Activated naive CD4-positive, alpha-beta T cell treated with anti-CD3 and anti-CD28 coated beads, Interleukin-2, amount 50 U/mL, for 72 hours (primary cell): ENCODE data around the gene OR10A6. TPM values are rescaled to one million over a fixed set of nuclear protein-coding genes. Genes with fewer than 3 reads are reported as not detected.

Experiments
- ATAC-seq, 2 donors: fragments of 150-1000 bp; cut with Tn5 transposase; 2 replicates each; pipeline ENCODE4 v1.10.0; 2021; ENCODE audit warnings: mild to moderate bottlenecking in 2 of 2, moderate library complexity in 2 of 2
- DNase-seq, 2 donors: peaks; one replicate each; pipeline ENCODE4 v3.0.0; 2021 to 2022; ENCODE audit warnings: low spot score in 2 of 2
- H3K27ac Mint-ChIP-seq, 2 donors: one replicate each; pipeline ENCODE4 v1.8.0; 2022; ENCODE audit warnings: mild to moderate bottlenecking in 2 of 2, mixed read lengths in 2 of 2
- H3K36me3 Mint-ChIP-seq, 2 donors: one replicate each; pipeline ENCODE4 v1.8.0; 2022; ENCODE audit warnings: mixed read lengths in 2 of 2
- H3K9me3 Mint-ChIP-seq, 2 donors: one replicate each; pipeline ENCODE4 v1.8.0; 2022; ENCODE audit warnings: mixed read lengths in 2 of 2
- total RNA-seq, 2 donors: library from RNA; stranded (reverse); gene quantifications; one replicate each; pipeline ENCODE4 v1.2.3, GENCODE V29; 2022

Gene OR10A6, protein sequence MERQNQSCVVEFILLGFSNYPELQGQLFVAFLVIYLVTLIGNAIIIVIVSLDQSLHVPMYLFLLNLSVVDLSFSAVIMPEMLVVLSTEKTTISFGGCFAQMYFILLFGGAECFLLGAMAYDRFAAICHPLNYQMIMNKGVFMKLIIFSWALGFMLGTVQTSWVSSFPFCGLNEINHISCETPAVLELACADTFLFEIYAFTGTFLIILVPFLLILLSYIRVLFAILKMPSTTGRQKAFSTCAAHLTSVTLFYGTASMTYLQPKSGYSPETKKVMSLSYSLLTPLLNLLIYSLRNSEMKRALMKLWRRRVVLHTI
- total RNA-seq: not detected

DNA sequence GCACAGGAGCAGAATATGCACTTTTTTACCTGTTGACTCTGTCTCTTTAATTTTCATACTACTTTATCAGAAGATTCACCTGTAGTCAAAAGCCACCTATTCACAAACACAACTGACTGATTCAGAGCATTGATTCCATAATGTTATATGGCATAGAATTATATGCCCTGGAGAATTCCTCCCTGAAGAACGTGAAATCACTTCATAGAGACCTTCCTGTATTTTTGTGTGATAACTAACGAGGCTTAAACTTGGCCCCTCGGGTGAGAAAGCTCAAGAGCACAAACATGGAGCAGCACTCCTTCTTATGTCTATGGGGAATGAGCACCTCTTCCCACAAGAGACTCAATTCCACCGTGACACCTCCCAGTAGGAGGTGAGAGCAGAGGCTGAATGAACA, at the start of gene OR10A6:
OR10A6 (minus strand) TSS at position 101 of the 400 bp plus-strand sequence. CDS start 2,606 bp downstream, outside the sequence.
- no peak for ATAC-seq
- no peak within 1 kb of the TSS for H3K27ac Mint-ChIP-seq
- no peak for DNase-seq
- no peaks in the 10 kb centered on the region for H3K9me3 Mint-ChIP-seq
- H3K36me3 Mint-ChIP-seq: no peaks in the 10 kb centered on the region

DNA sequence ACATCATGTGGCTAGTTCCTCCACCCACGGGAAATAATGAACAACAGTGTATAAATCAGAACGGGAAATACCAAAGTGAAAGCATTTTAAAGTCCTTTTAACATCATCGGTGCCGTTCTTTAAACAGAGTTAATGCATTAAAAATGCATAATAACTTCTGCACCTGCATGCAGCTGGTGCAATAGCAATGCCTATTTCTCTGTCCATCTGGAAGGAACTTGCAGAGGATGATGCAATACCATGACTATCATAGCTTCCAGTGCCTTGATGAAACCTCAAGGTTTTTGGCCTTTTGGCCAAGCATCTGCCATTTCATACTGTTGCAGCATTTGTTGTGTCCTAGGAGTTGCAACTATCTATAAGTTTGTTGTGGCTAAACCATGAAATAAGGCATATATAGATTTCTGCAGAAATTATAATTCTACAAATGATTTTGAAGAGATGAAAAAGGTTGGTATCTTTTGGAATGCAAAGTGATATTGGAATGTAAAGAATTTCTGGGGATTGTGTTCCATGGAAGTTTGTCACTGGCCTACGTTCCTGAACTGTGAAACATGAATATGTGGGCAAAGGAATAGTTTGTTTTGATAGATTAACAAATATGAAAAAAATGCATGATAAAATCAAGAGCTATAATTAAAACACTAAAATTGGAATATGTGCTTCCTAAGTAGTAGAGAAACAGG, 46.3 kb upstream of the OR10A6 start:
- DNase-seq (no peak), ATAC-seq (no peak)
- H3K9me3 Mint-ChIP-seq: no peaks in the 10 kb centered on the region
- H3K27ac Mint-ChIP-seq: no peak overlapping the region
- H3K36me3 Mint-ChIP-seq: no peaks in the 10 kb centered on the region

DNA sequence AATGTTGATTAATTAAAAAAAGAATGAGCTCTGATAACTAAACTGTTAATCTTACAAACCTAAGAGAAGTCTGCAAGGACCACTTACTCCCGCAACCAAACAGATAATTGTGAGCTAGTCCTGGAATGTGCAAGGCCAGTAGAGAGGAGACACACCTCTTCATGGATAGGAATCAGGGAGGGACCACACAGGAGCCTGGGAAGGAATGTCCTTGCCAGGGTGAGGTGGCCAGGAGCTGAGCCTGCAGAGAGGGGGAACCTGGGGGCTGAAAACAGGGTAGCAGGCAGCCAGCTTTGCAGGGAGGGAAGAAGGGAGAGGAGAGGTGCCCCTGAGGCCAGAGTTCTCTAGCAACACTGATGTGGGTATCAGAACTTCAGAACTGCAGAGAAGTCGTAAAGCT, 43.6 kb upstream of the OR10A6 start:
- no peaks in the 10 kb centered on the region for H3K36me3 Mint-ChIP-seq
- H3K27ac Mint-ChIP-seq: no peak overlapping the region
- DNase-seq (no peak), ATAC-seq (no peak)
- H3K9me3 Mint-ChIP-seq: no peaks in the 10 kb centered on the region

DNA sequence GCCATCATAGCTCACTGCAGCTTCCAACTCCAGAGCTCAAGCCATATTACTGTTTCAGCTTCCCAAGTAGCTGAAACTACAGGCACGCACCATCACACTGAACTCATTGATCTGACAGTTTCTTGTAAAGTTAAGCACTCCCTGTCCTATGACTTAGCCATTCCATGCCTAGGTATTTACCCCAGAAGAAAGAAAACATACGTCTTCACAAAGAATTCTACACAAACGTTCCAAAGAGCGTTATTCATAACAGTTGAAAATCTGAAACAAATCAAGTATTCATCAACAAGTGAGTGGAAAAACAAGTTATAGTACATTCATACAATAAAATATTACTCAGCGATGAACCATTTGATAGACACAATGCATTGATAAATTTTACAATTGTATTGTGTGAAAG, 41.9 kb upstream of the OR10A6 start:
- Mint-ChIP-seq H3K36me3 (no peaks in the 10 kb centered on the region), H3K9me3 (no peaks in the 10 kb centered on the region), H3K27ac (no peak overlapping the region)
- ATAC-seq (no peak), DNase-seq (no peak)

DNA sequence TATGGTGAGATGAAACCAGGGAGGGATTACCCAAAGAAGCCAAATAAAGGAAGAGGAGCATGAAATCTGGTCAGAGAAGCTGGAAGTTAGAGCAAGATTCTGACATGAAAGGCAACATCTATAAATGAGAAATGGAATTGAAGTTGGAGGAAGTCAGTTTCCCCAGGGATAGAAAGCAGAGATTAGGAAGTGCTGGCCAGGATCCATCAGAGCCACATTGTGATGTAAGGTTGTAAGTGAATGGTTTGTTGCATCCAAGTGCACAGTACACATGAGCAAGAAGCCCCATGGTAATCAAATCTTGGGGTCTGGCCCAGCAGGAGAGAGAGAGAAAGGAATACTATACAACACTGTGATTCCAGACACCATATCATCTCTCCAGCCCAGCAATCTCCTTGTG, 40.8 kb upstream of the OR10A6 start:
- H3K9me3 Mint-ChIP-seq: no peaks in the 10 kb centered on the region
- ATAC-seq (no peak), DNase-seq (no peak)
- no peak overlapping the region for H3K27ac Mint-ChIP-seq
- H3K36me3 Mint-ChIP-seq: no peaks in the 10 kb centered on the region

DNA sequence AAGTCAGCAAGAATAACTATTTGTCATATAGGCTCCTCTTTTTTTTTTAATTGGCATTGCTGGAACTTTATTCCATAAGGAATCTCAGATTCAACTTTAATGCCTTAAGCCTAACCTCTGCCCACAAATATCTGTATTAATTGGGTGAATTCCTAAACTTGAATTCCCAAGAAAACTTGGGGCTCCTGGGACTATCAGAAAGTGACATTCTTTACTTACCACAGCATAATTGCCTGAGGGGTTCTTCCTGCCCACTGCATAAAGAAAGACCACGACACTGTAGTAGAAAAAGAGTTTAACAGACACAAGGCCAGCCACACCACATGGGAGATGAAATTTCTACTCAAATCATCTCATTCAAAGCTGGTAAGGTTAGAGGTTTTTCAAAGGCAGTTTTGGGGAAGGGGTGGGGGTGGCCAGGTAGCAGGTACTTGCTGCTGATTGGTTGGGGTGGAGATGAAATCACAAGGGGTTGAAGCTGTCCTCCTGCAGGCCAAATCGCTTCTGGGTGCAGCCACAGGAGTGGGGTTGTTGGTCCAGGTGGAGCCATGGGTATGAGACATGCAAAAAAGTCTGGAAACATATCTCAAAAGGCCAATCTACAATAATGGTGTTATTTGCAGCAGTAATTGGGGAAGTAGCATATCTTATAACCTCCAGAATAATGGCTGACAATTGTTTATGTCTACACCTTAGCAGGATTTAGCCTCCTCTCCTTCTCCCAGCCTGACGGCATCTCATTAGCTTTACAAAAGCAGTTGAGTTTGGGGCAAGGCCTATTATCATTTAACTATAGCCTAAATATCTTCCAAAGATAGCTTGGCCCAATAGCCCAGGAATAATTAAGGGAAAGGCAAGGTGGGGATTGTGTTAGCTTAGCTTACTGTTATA, 38.9 kb upstream of the OR10A6 start:
- no peak for ATAC-seq

DNA sequence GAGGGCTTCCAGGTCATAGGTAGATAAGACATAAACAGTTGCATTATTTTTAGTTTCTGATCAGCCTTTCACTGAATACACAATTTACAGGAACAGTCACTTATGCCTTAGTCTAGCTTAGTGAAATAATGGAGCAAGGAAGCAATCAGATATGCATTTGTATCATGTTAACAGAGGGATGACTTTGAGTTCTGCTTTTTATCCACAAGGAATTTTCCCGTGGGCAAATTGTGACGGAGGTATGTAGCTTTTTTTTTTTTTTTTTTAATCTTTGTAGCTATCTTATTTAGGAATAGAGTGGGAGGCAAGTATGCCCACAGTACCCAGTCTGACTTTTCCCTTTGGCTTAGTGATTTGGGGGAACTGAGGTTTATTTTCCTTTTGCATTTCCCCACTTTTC, 37.6 kb upstream of the OR10A6 start:
- H3K9me3 Mint-ChIP-seq: no peaks in the 10 kb centered on the region

More for the DNA sequence above, 38.9 kb upstream of the OR10A6 start:
- Mint-ChIP-seq H3K27ac (no peak overlapping the region), H3K9me3 (no peaks in the 10 kb centered on the region), H3K36me3 (no peaks in the 10 kb centered on the region)
- no peak for DNase-seq

DNA sequence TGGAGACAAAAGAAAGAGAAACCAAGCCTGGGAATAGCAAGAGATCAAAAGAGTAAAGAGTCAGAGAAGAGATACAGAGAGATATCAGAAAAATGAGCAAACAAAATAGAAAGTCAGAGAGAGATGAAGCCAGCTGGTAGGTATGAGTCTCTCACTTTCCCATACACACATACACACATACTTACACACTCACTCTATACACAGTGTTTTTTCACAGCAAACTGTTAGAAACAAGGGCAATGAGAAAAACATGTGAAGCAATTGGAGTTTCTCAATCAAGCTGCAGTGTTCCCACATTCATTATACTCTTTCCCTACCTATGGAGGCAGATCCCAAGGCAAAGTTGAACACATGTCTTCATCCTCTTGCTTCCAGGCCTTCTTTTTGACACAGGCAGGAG, 36.8 kb upstream of the OR10A6 start:
- H3K9me3 Mint-ChIP-seq: no peaks in the 10 kb centered on the region
- no peak for DNase-seq
- no peak for ATAC-seq

More for the DNA sequence above, 37.6 kb upstream of the OR10A6 start:
- DNase-seq (no peak), ATAC-seq (no peak)
- Mint-ChIP-seq H3K36me3 (no peaks in the 10 kb centered on the region), H3K27ac (no peak overlapping the region)

DNA sequence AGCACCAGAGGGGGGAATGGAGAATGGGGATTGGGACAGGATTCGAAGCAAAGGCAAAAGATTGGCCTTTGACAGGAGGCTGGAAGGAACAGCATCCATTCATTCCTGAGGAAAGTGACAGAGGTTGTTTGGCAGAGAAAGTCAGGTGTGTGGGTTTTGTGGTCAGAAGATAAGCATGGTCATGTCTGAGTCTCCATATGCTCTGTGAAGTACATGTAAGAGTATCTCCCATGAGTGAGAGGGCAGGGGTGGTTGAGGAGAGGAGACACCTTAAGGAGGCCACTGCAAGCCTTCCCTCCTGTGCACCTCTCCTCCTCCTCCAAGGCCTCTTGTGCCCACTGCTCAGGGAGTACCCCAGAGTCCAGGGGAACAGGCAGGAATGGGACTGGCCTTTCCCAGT, 36.0 kb upstream of the OR10A6 start:
- Mint-ChIP-seq H3K27ac (no peak overlapping the region), H3K36me3 (no peaks in the 10 kb centered on the region), H3K9me3 (no peaks in the 10 kb centered on the region)
- ATAC-seq (no peak), DNase-seq (no peak)

More for the DNA sequence above, 36.8 kb upstream of the OR10A6 start:
- Mint-ChIP-seq H3K27ac (no peak overlapping the region), H3K36me3 (no peaks in the 10 kb centered on the region)

DNA sequence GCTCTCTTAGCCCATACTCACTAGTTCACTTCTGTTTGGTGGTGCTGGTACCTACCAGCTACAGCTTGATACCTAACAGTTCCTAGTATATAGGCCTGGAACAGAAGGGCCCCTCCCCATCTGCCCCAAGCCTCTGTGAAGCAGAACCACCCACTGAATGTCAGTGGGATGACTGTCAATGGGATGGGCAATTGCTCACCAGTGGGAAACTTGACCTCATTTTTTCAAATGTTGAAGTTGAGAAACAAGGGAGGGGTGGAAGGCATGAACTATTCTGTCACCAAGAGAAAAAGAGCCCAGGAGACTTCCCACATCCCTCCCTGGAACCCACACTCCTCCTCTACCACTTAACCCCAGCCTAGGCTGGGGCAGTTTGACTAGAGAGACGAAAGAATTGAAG, 34.3 kb upstream of the OR10A6 start, which contains the start of gene NLRP10:
NLRP10 (minus strand) TSS at position 62 of the 400 bp plus-strand sequence. CDS start 1,952 bp downstream, outside the sequence.
- Mint-ChIP-seq H3K36me3 (no peaks in the 10 kb centered on the region), H3K9me3 (no peaks in the 10 kb centered on the region), H3K27ac (no peak within 1 kb of the TSS)
- DNase-seq (no peak), ATAC-seq (no peak)

DNA sequence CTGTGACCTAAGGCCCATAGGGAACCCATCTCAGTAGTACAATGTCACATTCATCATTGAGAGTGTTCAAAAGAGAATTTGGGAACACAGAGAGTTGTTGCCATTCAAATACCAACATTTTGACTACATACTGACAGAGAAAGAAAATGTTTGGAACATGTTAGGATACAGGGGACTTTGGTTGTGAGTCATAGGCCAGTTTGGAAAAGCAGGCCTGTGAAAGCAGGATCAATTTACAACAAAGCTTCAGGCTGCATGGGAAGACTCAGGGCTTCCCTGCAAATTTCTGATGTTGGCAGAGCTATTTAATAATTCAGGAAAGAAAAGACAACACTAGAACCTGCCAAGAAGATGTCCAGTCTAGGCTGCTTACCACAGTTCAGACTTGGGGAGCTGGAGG, 33.8 kb upstream of the OR10A6 start:
- no peaks in the 10 kb centered on the region for H3K9me3 Mint-ChIP-seq
- H3K27ac Mint-ChIP-seq: no peak overlapping the region
- no peaks in the 10 kb centered on the region for H3K36me3 Mint-ChIP-seq
- DNase-seq (no peak), ATAC-seq (no peak)

DNA sequence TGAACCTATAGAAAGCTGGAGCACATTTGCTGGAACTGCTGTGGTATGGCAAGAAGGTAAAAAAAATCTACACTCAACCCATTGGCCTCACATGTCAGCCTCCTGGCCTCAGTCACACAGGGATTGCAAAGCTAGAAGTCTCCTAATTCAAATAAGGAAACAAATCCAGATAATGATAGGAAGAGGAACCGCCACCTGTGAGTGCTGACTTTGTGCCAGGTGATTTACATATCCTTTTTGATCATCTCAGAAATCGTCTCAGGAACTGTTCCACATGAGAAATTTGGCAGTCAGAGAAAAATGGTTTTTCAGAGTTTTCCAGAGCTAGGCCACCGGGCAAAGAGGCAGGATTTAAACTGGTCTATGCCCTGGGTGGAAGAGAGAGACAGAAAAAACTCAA, 33.2 kb upstream of the OR10A6 start:
- Mint-ChIP-seq H3K27ac (no peak overlapping the region), H3K9me3 (no peaks in the 10 kb centered on the region), H3K36me3 (no peaks in the 10 kb centered on the region)
- no peak for DNase-seq
- no peak for ATAC-seq

DNA sequence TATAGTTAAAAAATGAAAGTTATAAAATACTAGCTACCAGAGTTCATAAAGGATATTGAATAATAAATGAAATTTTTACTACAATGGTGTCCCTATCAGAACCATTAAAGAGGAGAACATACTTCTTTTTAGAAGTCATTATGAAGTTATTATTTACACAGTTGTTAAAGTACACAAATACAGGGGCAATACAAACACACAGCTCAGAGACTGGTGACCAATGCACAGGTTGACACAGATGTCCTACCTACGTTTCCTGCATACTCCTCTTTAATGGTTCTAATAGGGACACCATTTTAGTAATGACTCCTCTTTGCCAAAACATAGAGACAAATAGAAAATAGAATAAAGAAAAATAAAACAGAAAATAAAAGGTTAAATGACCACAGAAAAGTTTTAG, 24.1 kb upstream of the OR10A6 start:
- Mint-ChIP-seq H3K27ac (no peak overlapping the region), H3K36me3 (no peaks in the 10 kb centered on the region), H3K9me3 (no peaks in the 10 kb centered on the region)
- DNase-seq (no peak), ATAC-seq (no peak)

DNA sequence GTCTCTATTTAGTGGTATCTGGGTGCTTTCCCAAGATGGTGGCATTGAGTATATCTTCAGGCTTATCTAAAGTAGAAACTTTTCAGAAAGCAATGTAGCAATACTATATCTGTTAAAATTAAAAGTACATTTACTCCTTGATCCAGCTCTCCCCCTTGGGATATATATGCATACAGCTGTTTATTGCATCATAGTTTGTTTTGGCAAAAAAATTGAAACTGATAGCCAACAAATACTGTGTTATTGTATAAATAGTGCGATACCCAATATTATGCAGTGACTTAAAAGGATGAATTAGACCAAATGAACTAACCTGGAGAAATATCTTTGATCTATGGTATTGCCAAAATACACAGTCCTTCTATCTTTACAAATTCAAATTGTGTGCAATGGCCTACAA, 18.9 kb upstream of the OR10A6 start:
- no peak for ATAC-seq
- DNase-seq: no peak
- H3K36me3 Mint-ChIP-seq: no peaks in the 10 kb centered on the region
- H3K27ac Mint-ChIP-seq: no peak overlapping the region
- no peaks in the 10 kb centered on the region for H3K9me3 Mint-ChIP-seq

DNA sequence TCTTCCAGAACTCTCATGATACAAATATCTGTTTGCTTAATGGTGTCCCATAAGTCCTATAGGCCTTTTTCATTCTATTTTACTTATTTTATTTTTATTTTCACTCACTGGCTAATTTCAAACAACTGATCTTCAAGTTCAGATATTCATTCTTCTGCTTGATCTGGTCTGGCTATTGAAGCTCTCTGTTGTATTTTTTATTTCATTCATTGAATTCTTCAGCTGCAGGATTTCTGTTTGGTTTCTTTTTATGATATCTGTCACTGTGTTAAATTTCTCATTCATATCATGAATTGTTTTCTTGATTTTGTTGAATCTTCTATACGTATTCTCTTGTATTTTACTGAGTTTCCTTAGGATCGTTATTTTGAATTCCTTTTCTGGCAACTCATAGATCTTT, 13.1 kb upstream of the OR10A6 start:
- Mint-ChIP-seq H3K36me3 (peaks cover 5 to 7% of the 10 kb centered on the region in 2 donors), H3K27ac (no peak overlapping the region), H3K9me3 (peaks cover 16 to 18% of the 10 kb centered on the region in 2 donors)
- DNase-seq (no peak), ATAC-seq (no peak)

DNA sequence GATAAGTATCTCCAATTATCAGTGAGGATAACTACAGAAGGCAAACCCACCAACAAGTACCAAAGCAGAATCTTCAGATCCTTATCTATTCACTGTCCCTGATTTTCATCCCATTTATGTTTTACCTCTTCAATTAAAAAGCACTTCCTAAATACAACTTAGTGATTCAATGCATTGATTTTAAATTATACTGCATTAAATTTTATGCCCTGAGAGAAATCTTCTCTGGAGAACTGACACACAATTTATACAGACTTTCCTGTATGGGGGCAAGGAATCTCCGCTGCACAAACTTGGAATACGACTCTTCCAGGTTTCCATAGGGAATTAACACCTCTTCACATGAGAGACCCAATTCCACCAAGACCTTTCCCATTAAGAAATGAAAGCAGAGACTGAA, 10.5 kb upstream of the OR10A6 start, which contains the start of gene OR10A3:
OR10A3 (minus strand) TSS at position 101 of the 400 bp plus-strand sequence. CDS start 2,188 bp downstream, outside the sequence.
- no peak within 1 kb of the TSS for H3K27ac Mint-ChIP-seq

DNA sequence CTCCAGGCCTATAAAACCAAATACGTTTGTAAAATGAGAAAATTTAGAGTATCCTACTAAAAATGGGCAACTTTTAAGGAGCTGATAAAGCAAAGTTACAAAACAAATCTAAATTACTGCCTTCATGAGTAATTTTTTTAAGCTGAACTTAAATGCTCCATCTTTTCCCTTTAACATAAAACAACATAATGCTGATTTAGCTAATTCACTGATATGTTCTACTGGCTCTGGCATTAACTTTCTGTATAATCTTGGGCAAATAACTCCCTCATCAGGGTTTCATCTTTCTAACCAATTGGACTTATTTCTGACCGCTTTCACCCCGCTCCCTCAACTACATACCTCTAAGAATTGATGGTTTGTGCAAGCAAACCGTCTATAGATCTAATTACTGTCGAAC, 10.1 kb upstream of the OR10A6 start:
- peaks cover 16 to 20% of the 10 kb centered on the region in 2 donors for H3K9me3 Mint-ChIP-seq
- H3K36me3 Mint-ChIP-seq: peaks cover 5 to 7% of the 10 kb centered on the region in 2 donors
- no peak overlapping the region for H3K27ac Mint-ChIP-seq
- DNase-seq: no peak
- no peak for ATAC-seq

More for the DNA sequence above, 10.5 kb upstream of the OR10A6 start, which contains the start of gene OR10A3:
- no peak for ATAC-seq
- Mint-ChIP-seq H3K9me3 (peaks cover 16 to 20% of the 10 kb centered on the region in 2 donors), H3K36me3 (peaks cover 5 to 7% of the 10 kb centered on the region in 2 donors)
- no peak for DNase-seq
